GM10266 (cell line): ENCODE data around the gene TSPAN18.

Experiments used
- DNase-seq: peaks from one replicate; pipeline ENCODE4 v3.0.0; 2012; ENCODE audit errors: extremely low spot score
- TF ChIP-seq, protein P1 (sequence below): IDR thresholded peaks from 2 replicates; pipeline ENCODE4 v1.5.1; 2012; ENCODE audit warnings: mild to moderate bottlenecking, low read depth; ENCODE audit not compliant: control insufficient read depth, insufficient read depth; ENCODE audit errors: missing control alignments

Gene TSPAN18

DNA sequence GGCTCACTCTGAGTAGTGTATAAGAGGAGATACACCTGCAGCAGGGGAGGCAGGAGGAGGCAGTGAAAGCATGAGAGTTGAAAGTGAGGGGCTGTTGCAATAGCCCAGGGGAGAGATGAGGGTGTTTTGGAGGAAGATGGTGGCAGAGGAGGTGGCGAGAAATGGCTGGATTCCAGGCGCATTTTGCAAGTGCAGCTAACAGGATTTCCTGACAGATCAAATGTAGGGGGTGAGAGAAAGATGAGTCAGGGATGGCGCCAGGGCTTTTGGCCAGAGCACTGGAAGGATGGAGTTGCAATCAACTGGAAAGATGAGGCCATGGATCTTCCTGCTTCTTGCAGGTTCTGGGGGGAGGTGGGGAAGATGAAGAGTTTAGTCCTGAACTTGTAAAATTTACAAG, 16.8 kb upstream of the TSPAN18 start:
- DNase-seq, result no peak
- TF ChIP-seq, protein P1, sequence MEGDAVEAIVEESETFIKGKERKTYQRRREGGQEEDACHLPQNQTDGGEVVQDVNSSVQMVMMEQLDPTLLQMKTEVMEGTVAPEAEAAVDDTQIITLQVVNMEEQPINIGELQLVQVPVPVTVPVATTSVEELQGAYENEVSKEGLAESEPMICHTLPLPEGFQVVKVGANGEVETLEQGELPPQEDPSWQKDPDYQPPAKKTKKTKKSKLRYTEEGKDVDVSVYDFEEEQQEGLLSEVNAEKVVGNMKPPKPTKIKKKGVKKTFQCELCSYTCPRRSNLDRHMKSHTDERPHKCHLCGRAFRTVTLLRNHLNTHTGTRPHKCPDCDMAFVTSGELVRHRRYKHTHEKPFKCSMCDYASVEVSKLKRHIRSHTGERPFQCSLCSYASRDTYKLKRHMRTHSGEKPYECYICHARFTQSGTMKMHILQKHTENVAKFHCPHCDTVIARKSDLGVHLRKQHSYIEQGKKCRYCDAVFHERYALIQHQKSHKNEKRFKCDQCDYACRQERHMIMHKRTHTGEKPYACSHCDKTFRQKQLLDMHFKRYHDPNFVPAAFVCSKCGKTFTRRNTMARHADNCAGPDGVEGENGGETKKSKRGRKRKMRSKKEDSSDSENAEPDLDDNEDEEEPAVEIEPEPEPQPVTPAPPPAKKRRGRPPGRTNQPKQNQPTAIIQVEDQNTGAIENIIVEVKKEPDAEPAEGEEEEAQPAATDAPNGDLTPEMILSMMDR, result no peak

DNA sequence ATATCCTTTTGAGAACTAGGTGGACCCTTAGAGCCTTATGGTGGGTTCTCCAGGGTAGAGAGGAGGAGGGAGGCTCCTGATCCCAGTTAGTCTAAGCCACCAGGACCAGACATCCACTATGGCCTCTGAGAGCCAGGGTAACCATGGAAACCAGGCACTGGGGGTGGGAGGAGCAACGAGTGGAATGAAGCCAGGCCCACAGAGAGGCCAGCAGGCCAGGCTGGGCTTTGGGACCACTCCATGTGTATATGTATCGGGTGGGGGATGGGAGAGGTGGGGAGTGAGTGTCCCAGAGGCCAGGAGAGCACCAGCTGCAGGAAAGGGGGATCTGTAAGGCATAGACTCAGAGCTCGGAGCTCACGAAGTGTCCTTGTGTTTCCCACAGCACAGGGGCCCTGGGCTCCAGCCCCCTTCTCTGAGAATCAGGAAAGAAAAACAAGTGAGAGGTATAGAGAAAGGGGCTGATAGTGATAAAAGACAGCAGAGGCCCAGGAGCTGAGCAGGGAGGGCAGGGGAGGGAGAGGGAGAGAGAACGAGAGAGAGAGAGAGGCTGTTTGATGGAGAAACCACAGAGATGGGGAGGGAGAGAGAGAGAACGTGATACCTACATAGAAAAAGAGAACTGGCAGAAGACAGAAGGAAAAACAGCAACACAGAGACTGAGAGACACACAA, 15.5 kb upstream of the TSPAN18 start:
- TF ChIP-seq, protein P1, result no peak
- no peak for DNase-seq

DNA sequence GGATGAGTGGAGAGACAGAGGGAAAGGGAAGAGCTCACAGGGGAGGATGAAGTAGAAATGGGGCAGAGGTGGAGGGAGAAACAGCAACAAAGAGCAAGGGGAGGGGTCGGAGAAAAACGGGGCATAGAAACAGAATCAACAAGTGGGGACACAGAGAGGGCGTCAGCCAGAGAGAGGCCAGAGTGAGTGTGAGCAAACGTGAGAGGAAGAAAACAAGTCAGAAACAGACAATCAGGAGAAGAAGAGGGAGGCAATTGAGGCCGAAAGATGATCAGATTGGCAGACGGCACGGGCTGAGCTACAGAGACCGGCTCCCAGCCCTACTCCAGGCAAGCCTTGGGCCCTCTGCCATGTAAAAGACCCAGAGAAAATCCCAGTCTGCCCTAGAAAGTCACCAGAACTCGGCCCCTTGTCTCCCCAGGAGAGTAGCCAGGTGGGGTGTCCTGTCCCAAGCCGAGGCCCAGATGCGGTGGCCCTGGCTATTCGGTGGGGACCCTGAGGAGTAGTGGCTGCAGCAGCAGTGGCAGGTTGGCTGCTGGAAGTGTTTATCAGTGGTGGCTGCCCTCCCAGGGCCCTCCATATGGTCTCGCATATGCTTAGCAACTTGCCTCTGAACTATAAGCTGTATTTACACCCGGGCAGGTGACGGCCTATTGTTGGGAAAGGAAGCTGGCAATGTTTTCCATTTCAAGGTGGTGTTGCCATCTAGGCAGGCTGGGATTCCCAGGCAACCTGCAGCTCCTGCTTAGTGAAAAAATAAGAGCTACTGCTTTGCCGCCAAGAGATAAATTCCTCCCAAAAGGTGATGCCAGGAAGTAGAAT, 14.8 kb upstream of the TSPAN18 start:
- TF ChIP-seq, protein P1, result no peak
- no peak for DNase-seq

DNA sequence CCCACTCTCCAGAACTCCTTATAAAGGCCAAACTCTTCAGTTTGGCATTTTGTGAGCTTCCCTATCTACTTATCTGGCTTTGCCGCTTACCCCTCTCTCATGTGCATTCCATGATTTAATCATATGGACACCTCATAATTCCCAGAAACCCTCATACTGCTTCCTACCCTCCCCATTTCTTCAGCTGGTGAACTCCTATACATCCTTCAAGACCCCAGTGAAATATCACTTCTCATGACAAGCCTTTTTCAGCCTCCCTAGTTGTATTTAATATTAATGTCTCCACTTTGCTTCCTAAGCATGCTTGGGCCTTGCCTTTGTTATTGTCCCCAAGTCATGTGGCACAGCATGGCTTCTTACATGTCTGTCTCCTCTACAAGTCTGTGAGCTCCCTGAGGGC, 13.7 kb upstream of the TSPAN18 start:
- DNase-seq, result no peak
- TF ChIP-seq, protein P1, result no peak

DNA sequence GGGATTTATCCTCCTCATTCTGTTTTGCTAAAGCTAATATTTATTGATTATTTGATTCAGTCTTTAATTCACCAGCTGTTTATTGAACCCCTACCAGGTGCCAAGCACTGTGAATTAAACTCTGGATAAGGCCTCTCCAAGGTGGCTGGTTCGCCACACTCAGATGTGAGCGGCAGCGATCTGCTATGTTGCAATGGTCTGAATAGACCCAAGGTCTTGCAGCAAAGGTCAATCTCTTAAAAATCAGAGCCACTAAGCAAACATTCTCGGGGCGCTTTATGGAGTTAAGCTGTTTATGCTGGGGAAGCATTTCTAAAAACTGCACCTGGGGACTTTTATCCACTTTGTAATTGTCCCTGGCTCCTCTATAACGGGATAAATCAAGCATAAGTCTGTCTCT, 10.5 kb upstream of the TSPAN18 start:
- DNase-seq, result no peak
- TF ChIP-seq, protein P1, result no peak

DNA sequence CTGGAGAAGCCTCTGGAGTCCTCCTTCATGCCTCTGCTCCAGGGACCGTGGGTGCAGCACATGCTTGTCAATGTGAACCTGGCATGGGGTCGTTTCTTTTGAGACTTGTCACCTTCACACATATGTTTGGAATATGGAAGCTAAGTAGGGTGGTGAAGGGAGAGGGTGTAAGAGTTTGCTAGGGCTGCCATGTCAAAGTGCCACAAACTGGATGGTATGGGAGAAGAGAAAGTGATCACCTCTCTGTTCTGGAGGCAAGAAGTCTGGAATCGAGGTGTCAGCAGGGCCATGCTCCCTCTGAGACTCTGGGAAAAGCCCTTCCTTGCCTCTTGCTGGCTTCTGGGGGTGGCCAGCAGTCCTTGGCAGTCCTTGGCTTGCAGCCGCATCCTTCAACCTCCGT, 8.7 kb upstream of the TSPAN18 start:
- no peak for DNase-seq
- TF ChIP-seq, protein P1, result no peak

DNA sequence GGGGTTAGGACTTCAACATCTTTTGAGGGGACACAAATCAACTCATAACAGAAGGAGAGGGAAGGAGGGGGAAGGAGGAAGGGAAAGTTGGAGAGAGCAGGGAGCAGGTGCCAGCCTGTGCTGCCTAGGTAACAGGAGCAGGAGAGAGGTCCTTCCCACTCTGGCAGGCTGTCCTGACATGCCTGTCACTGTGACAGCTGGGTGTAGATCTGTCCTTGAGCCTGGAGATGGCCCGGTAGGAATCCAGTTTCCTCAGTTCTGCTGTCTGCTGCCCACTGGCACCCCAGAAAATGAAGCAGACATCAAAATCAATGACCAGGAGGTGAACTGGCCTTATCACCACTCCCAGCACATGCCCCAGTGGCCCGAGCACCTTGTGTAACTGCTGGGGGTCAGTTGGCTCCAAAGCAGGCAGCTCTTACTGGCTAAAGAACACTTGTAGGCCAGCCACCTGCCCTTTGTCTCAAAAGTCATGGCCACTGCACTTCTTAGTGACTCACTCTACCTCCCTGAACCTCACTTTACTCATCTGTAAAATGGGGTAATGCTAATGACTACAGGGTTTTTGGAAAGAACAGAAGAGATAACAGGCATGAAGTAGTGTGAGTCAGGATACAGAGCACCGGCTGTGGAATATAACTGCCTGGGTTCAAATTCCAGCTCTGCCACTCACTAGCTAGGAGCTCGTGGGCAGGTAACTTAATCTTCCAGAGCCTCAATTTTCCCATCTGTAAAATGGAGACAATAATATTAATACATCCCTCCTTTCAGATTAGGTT, 8.0 kb upstream of the TSPAN18 start:
- TF ChIP-seq, protein P1, result no peak
- DNase-seq, result no peak
